ENCODE measurements around the gene ASIC3.
"Not testable (repeated sequence)": the region's sequence is repeated elsewhere in the genome, so short reads cannot be mapped to it uniquely, and the experiment has no call there.

Gene ASIC3

DNA sequence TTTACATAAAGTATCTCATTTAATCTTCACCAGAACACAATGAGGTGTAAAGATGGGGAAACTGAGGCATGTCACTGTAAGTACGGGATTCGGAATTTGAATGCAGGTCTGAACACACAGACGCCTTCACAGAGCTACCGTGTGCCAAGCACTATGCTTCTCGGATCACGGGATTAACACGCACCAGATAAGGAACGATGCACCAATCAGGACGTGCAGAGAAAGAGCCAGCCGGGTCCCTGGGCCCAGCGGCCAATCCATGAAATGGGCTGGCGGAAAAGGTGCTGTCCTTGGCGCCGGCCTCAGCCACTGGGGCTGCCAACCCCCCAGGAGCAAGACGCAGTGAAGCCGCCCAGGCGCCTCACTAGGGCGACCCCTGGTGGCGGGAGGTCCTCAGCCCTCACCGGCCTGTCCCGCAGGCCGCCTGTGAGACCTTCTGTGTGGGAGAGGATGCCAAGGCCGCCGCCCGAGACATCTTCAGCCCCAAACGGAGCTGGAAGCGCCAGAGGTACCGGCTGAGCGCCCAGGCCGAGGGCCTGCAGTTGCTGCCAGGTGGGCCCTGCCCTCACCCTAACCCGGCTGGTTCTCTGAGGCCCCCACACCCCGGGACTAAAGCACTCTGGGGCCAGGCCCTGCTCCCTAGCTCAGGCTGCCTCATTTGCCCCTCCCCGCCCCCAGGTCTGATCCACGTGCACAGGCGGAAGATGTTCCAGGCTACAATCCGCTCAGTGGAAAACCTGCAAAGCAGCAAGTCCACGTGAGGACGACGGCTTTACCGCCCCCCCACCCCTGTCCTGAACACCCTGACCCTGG lies 39.6 kb upstream of the ASIC3 start:
- peak; percentile 88 for DNase-seq (ENCODE audit: insufficient read length)
- TF ChIP-seq POLR2A (IDR thresholded peaks at IDR 0.05; ENCODE audit: low read depth, low read length) (no peak), TAF1 (IDR thresholded peaks at IDR 0.05; ENCODE audit: borderline replicate concordance, low read depth, low read length) (no peak), POLR2AphosphoS5 (IDR thresholded peaks at IDR 0.05; ENCODE audit: low read depth, low read length) (no peak)
- no peak for FAIRE-seq

- DNase-seq (ENCODE audit: insufficient read length) (no peak), FAIRE-seq (no peak)
- no peak for TF ChIP-seq TAF1 (IDR thresholded peaks at IDR 0.05; ENCODE audit: borderline replicate concordance, low read depth, low read length)
- TF ChIP-seq POLR2AphosphoS5 (IDR thresholded peaks at IDR 0.05; ENCODE audit: low read depth, low read length) = no peak
- no peak for TF ChIP-seq POLR2A (IDR thresholded peaks at IDR 0.05; ENCODE audit: low read depth, low read length)
These were observed 38.8 kb upstream of the ASIC3 start for GRCh38 chr7:151009327-151010036.

GRCh38 chr7:151010037-151010306 lies 38.4 kb upstream of the ASIC3 start:
- TF ChIP-seq POLR2AphosphoS5 (IDR thresholded peaks at IDR 0.05; ENCODE audit: low read depth, low read length) = no peak
- TF ChIP-seq POLR2A (IDR thresholded peaks at IDR 0.05; ENCODE audit: low read depth, low read length) = no peak
- no peak for TF ChIP-seq TAF1 (IDR thresholded peaks at IDR 0.05; ENCODE audit: borderline replicate concordance, low read depth, low read length)
- DNase-seq (ENCODE audit: insufficient read length) (no peak), FAIRE-seq (no peak)

- DNase-seq (ENCODE audit: insufficient read length) = no peak
- no peak for FAIRE-seq
- TF ChIP-seq POLR2A (IDR thresholded peaks at IDR 0.05; ENCODE audit: low read depth, low read length) (no peak), POLR2AphosphoS5 (IDR thresholded peaks at IDR 0.05; ENCODE audit: low read depth, low read length) (no peak), TAF1 (IDR thresholded peaks at IDR 0.05; ENCODE audit: borderline replicate concordance, low read depth, low read length) (no peak)
These were observed 37.8 kb upstream of the ASIC3 start for GRCh38 chr7:151010307-151011096.

DNA sequence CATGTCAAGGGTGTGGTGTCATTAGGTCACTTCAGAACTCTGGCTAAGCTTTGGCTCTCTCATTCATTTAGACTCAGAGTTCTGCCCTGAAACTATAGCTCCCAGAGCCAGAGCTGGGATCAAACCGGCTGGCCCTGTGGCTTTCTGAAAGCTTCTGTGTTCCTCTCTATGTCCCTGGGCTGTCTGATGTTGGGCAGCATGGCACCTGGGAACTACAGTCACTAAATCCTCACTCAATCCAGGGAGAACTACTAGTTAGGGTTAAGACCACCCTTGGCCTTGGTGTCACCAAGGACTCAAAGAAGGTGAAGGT lies 37.3 kb upstream of the ASIC3 start:
- no peak for DNase-seq (ENCODE audit: insufficient read length)
- TF ChIP-seq POLR2A (IDR thresholded peaks at IDR 0.05; ENCODE audit: low read depth, low read length) = no peak
- TF ChIP-seq TAF1 (IDR thresholded peaks at IDR 0.05; ENCODE audit: borderline replicate concordance, low read depth, low read length) = no peak
- no peak for FAIRE-seq

DNA sequence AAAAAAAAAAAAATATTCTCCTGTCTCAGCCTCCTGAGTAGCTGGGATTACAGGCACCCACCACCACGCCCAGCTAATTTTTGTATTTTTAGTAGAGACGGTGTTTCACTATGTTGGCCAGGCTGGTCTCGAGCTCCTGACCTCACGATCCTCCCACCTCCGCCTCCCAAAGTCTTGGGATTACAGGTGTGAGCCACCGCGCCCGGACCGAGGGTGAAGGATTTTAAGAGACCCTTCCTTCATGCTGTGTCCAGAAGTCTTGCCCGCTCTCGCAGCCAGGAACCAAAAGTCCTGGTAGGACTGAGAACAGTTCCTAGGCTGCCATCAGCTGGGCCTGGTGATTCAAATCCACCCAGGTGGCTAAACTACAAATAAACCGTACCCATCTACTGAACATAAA lies 36.7 kb upstream of the ASIC3 start:
- FAIRE-seq = not testable (repeated sequence)

GRCh38 chr7:151012031-151012692 lies 36.2 kb upstream of the ASIC3 start:
- FAIRE-seq (no peak), DNase-seq (ENCODE audit: insufficient read length) (no peak)
- no peak for TF ChIP-seq POLR2AphosphoS5 (IDR thresholded peaks at IDR 0.05; ENCODE audit: low read depth, low read length)

More for the DNA sequence above, 36.7 kb upstream of the ASIC3 start:
- DNase-seq (ENCODE audit: insufficient read length) = not testable (repeated sequence)

DNA sequence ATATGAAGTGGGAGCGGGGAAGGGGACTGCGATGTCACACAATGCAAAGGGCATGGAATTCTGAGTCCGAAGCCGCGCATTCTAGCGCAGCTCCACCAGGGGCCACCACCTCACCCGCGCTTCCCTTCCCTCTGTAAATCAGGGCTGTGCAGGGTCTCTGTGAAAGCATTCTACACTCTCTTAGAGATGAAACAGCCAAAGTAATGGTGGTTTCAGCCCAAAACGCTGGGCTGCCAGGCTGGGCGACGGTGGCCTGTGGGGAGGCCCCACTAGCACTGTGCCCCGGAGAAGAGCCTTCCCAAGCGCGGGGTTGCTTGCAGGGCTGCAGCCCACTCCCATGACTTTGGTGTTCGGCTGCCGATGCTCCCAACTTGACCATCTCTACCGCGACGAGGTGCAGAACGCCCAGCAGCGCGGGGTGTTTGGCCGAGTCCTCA lies 35.4 kb upstream of the ASIC3 start:
- DNase-seq (ENCODE audit: insufficient read length) = no peak
- no peak for FAIRE-seq
- no peak for TF ChIP-seq TAF1 (IDR thresholded peaks at IDR 0.05; ENCODE audit: borderline replicate concordance, low read depth, low read length)
- TF ChIP-seq POLR2AphosphoS5 (IDR thresholded peaks at IDR 0.05; ENCODE audit: low read depth, low read length) = no peak
- no peak for TF ChIP-seq POLR2A (IDR thresholded peaks at IDR 0.05; ENCODE audit: low read depth, low read length)

GRCh38 chr7:151013356-151013732 lies 35.0 kb upstream of the ASIC3 start:
- TF ChIP-seq TAF1 (IDR thresholded peaks at IDR 0.05; ENCODE audit: borderline replicate concordance, low read depth, low read length) (no peak), POLR2A (IDR thresholded peaks at IDR 0.05; ENCODE audit: low read depth, low read length) (no peak), POLR2AphosphoS5 (IDR thresholded peaks at IDR 0.05; ENCODE audit: low read depth, low read length) (no peak)
- DNase-seq (ENCODE audit: insufficient read length) (no peak), FAIRE-seq (no peak)

- TF ChIP-seq TAF1 (IDR thresholded peaks at IDR 0.05; ENCODE audit: borderline replicate concordance, low read depth, low read length) (no peak), POLR2A (IDR thresholded peaks at IDR 0.05; ENCODE audit: low read depth, low read length) (no peak), POLR2AphosphoS5 (IDR thresholded peaks at IDR 0.05; ENCODE audit: low read depth, low read length) (no peak)
- FAIRE-seq (peak; percentile 82), DNase-seq (ENCODE audit: insufficient read length) (peak; percentile 67)
These were observed 34.4 kb upstream of the ASIC3 start for GRCh38 chr7:151013733-151014497.

DNA sequence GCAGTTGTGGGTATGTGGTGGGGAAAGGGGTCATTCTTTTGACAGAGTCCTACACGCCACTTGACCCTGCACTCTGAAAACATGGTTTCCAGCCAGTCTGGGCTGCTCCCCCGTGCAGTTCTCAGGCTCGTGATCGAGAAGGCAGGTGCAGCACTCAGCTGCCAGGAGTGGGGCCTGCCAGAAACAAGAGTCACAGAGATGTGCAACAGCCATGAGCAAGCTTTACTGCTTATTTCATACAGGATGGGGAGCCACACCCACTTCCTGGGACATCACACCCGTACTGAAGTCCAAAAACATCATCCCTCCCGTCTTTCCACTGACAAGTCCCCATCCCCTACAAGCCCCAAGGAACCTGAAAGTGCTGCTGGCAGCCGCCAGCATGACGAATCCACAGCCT lies 33.4 kb upstream of the ASIC3 start:
- no peak for TF ChIP-seq POLR2A (IDR thresholded peaks at IDR 0.05; ENCODE audit: low read depth, low read length)
- no peak for TF ChIP-seq POLR2AphosphoS5 (IDR thresholded peaks at IDR 0.05; ENCODE audit: low read depth, low read length)
- TF ChIP-seq TAF1 (IDR thresholded peaks at IDR 0.05; ENCODE audit: borderline replicate concordance, low read depth, low read length) = no peak
- DNase-seq (ENCODE audit: insufficient read length) (no peak), FAIRE-seq (no peak)

Measured in GM12892 (cell line).